Measurements from ENCODE around the gene KMT2C. TPM values are rescaled to one million over a fixed set of nuclear protein-coding genes. Genes with fewer than 3 reads are reported as not detected.

KMT2C gene
- total and polyA plus RNA-seq, 2 of the 13 experiments (the other 11 are each of a cell fraction or from before 2014, with no cell fraction given): 7.1 to 14.4 TPM

- no TSS peak for BruUV-seq (replicated peaks)
- Histone ChIP-seq H3K4me3 (replicated peaks in 1 of 3; ENCODE audit: insufficient read depth in 1 of 3, low read depth in 2 of 3, low read length in 3 of 3) (no peak overlapping the region), H3K36me3 (replicated peaks in 1 of 2; ENCODE audit: control insufficient read depth in 1 of 2, insufficient read depth in 2 of 2, low read length in 2 of 2) (peaks cover 7 to 24% of the 10 kb centered on the region in 2 experiments; a peak in 3 of 5 replicates), H3K9me3 (ENCODE audit: low read length) (no peaks in the 10 kb centered on the region), H4K20me1 (ENCODE audit: insufficient read depth, low read length) (no peaks in the 10 kb centered on the region), H3K79me2 (ENCODE audit: insufficient read depth, low read length) (no peaks in the 10 kb centered on the region), H3K9ac (ENCODE audit: insufficient read depth, low read depth, low read length) (no peak overlapping the region), H3K27ac (ENCODE audit: extremely low read length, insufficient read depth, low read length) (no peak overlapping the region), H3K27me3 (ENCODE audit: control insufficient read depth in 1 of 2, insufficient read depth in 2 of 2, low read length in 2 of 2) (no peaks in the 10 kb centered on the region), H3K4me2 (ENCODE audit: low read depth, low read length) (no peak overlapping the region), H3K4me1 (ENCODE audit: insufficient read depth, low read length) (no peaks in the 10 kb centered on the region), H2AFZ (ENCODE audit: low read length) (no peak overlapping the region)
- in situ Hi-C loops (cut with HindIII; ENCODE audit: extremely low pct_ligation_motif_present, low pct_unique_long_range_greater_than_20kb): no loop called here
- intact Hi-C loops (cut with micrococcal nuclease; ENCODE audit: unreplicated experiment): no loop called here
- DNase-seq (ENCODE audit: low spot score): no peak
- ChIA-PET CTCF (ENCODE audit: low intra/inter-chr PET ratio, low total read pairs) (no interaction called here), POLR2A (no interaction called here)
- 99% methylated on average over 47 of the region's 60 CpGs for WGBS (ENCODE audit: low lambda C conversion rate)
- no peak for FAIRE-seq
- no peak for ATAC-seq
- TF ChIP-seq AGO2 (optimal IDR thresholded peaks at IDR 0.05; ENCODE audit: low read depth, low read length) (peak; percentile 65), DDIT3 (CRISPR knock-in tag; IDR thresholded peaks at IDR 0.05) (no peak)
Measured at GRCh38 chr7:152128741-152129461, 306.9 kb downstream of the KMT2C start.

GRCh38 chr7:152128252-152128651, 307.6 kb downstream of the KMT2C start:
- no peak for ATAC-seq
- DNase-seq (ENCODE audit: low spot score): no peak
- Histone ChIP-seq H3K4me3 (replicated peaks in 1 of 3; ENCODE audit: insufficient read depth in 1 of 3, low read depth in 2 of 3, low read length in 3 of 3) (no peak overlapping the region), H3K27ac (ENCODE audit: extremely low read length, insufficient read depth, low read length) (no peak overlapping the region), H3K9me3 (ENCODE audit: low read length) (no peaks in the 10 kb centered on the region), H3K9ac (ENCODE audit: insufficient read depth, low read depth, low read length) (no peak overlapping the region), H3K27me3 (ENCODE audit: control insufficient read depth in 1 of 2, insufficient read depth in 2 of 2, low read length in 2 of 2) (no peaks in the 10 kb centered on the region), H3K79me2 (ENCODE audit: insufficient read depth, low read length) (no peaks in the 10 kb centered on the region), H3K36me3 (replicated peaks in 1 of 2; ENCODE audit: control insufficient read depth in 1 of 2, insufficient read depth in 2 of 2, low read length in 2 of 2) (peaks cover 5 to 24% of the 10 kb centered on the region in 2 experiments; a peak in 3 of 5 replicates), H2AFZ (ENCODE audit: low read length) (no peak overlapping the region), H4K20me1 (ENCODE audit: insufficient read depth, low read length) (no peaks in the 10 kb centered on the region), H3K4me2 (ENCODE audit: low read depth, low read length) (no peak overlapping the region), H3K4me1 (ENCODE audit: insufficient read depth, low read length) (no peaks in the 10 kb centered on the region)
- ChIA-PET POLR2A (no interaction called here), CTCF (ENCODE audit: low intra/inter-chr PET ratio, low total read pairs) (no interaction called here)
- in situ Hi-C loops (cut with HindIII; ENCODE audit: extremely low pct_ligation_motif_present, low pct_unique_long_range_greater_than_20kb): no loop called here
- intact Hi-C loops (cut with micrococcal nuclease; ENCODE audit: unreplicated experiment): no loop called here
- no TSS peak for BruUV-seq (replicated peaks)
- no peak for FAIRE-seq
- TF ChIP-seq GPN1 (CRISPR knock-in tag; IDR thresholded peaks at IDR 0.05; ENCODE audit: borderline replicate concordance) (no peak), ATF7-NPFF (CRISPR knock-in tag; IDR thresholded peaks at IDR 0.05; ENCODE audit: low read depth) (no peak), JUND (CRISPR knock-in tag; IDR thresholded peaks at IDR 0.05) (no peak), THAP8 (CRISPR knock-in tag; IDR thresholded peaks at IDR 0.05; ENCODE audit: borderline replicate concordance) (no peak), HNRNPLL (IDR thresholded peaks at IDR 0.05; ENCODE audit: low read depth, low read length, poor library complexity, severe bottlenecking) (peak; percentile 13), TRIM24 (CRISPR knock-in tag; IDR thresholded peaks at IDR 0.05) (no peak), ZBTB7B (CRISPR knock-in tag; IDR thresholded peaks at IDR 0.05) (no peak)
- 98% methylated on average over 13 of the region's 20 CpGs for WGBS (ENCODE audit: low lambda C conversion rate)
